HG02763 (cell line): ENCODE results near the gene MPP3.
A peak's percentile ranks its signal among the peaks of the same experiment; 100 is the strongest.

ENCODE experiments used
- ATAC-seq: cut with Tn5 transposase; IDR thresholded peaks from one replicate; pipeline ENCODE4 v1.9.1; 2021; ENCODE audit warnings: mild to moderate bottlenecking, moderate library complexity; ENCODE audit not compliant: unreplicated experiment

MPP3 gene

GRCh38 chr17:43779145-43780125 is 53.5 kb downstream of the MPP3 start:
- no peak for ATAC-seq

DNA sequence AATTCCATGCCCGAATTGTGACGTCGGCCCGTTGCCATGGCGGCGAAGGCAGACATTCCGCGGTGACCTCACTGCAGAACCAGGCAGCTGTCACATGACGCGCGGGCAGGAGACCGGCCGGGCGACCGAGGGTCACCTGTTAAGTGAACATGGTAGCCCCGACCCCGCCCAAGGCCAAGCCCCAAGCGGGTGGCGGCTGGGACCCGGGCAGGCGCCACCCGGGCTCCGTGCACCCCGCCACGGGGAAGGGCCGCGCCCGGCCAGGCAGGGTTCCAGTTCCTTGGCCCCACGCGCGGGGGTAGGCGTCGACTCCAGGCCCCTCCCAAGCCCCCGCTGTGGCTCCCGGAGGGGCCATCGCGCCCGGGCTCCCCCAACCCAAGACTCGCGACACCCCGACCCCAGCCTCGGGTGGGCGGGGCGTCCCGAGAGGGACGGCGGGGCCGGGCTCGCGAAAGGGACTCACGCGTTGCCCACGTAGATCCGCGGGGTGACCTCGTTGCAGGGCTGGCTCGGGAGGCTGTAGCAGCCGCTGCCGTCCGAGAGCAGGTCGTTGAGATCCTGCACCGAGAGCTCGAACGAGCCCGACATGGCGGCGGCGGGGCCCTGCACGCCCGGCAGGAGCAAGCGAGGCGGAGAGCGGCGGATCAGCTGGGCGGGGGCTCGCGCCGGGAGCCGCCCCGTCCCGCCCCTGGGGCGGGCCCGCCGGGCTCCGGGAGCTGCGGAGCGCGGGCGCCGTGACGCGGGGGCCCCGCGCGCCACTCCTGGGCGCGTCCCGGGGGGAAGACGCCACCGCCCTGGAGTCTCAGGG is 54.4 kb downstream of the MPP3 start, which contains the start of gene DUSP3:
Gene DUSP3, minus strand, starts transcription at position 641 of the 808 bp plus-strand sequence. Its CDS starts 53 bp downstream, at position 588.
- ATAC-seq, result peak; percentile 87

DNA sequence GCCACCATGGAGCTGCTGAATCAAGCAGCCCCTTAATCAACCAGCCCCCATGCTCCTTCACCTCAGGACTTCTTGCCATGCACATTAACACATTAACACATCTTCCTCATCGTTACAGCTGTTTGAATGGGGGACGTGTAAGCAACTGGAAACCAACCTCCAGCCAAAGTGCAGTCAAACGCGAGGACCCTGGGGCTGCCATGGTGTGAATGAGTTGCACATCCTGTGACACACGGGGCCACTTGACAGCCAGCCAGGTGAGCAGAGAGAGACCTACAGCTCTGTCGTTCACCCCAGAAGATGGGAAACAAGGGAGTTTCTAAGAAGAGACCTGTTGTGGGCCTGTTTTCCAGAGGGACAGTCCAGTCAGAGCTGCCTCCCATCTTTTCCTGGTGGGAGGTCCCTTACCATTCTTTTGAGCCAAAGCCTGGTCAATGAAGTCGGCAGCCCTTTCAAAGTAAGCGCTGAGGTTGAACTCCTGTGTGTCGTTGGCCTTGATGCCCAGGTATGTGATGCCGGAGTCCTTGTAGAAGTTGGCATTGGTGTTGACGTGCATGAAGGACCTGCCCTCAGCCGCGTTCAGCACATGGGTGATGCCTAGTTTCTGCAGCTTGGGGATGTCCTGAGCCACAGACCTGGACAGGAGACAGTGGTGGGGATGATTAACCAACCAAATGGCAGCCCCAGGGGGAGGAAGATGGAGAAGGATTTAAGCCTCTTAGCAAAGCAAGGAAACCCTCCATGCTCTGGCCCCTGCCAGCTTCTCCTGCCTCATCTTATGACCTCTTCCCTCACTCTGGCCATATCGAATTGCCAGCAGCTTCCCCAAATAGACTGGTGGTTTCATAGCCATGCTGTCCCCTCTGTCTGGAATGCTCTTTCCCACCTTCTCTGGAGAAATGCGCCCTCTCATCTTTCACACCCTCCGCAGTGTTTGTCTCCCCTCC is 58.4 kb downstream of the MPP3 start:
- no peak for ATAC-seq

- ATAC-seq, result no peak
Measured at GRCh38 chr17:43772877-43773648, 59.9 kb downstream of the MPP3 start.

DNA sequence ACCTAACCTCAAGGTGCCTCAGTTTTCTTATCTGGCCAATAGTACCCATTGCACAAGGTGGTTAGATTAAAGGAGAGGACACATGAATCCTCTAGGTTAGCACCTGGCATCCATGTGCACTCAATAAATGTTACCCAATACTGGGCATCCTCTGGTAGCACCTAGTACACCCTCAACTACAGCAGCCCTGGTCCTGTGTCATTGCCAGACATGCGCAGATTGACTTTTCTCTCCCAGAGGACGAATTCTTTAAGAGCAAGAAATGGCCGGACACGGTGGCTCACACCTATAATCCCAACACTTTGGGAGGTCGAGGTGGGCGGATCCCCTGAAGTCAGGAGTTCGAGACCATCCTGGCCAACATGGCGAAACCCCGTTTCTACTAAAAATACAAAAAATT is 61.5 kb downstream of the MPP3 start:
- no peak for ATAC-seq

- ATAC-seq, result no peak
Measured at GRCh38 chr17:43770957-43771356, 62.0 kb downstream of the MPP3 start.

GRCh38 chr17:43769859-43770258 is 63.1 kb downstream of the MPP3 start:
- ATAC-seq, result no peak

- no peak for ATAC-seq
Measured at GRCh38 chr17:43769426-43769825, 63.5 kb downstream of the MPP3 start.

GRCh38 chr17:43768943-43769342 is 64.0 kb downstream of the MPP3 start:
- no peak for ATAC-seq

DNA sequence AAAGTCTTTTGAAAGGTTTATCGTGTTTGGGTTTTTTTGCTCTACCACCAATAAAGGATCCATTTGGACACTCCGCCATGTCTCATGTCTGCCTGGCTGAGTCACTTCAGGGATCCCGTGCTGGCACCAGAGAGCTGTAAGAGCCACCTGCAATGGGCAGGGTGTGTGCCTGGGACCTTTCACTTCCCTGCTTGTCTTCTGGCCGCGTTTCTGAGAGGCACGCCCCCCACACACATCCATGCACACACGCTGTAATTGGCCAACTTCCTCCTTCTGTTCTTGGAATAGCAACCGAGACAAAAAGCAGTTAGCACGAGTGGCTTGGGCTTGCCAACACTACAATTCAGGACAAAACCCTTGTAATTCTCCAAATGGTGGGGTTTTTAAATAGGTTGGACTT is 64.6 kb downstream of the MPP3 start:
- no peak for ATAC-seq

GRCh38 chr17:43767713-43768059 is 65.3 kb downstream of the MPP3 start:
- no peak for ATAC-seq

DNA sequence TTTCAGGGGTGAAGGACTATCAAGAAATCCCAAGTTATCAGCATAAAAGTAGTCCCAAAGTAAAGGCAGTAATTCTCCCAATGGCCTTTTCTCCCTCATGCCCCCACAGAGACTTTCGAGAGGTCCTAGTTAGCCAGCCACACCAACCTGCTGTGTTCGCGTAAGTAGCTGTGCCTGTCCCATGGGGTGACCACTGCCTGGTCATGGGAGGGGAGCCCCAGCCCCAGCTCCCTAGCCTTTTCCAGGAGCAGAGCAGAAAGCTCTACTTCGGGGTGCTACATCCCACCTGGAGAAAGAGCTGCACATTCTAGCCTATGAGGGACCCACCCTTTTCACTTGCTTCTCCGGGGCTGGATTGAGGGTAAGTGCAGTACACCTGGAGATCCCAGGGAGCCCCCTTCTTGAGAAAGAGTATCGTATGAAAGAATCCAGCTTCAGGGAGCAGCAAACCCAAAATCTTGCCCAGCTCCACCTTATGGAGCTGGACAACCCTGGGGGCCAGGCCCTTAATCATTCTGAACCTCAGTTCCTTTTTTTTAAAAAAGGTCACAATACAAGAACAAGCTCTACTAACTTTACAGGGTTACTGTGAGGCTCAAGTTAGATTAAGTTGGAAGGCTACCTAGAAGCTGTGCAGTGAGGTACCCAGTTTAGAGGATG is 65.8 kb downstream of the MPP3 start:
- no peak for ATAC-seq

DNA sequence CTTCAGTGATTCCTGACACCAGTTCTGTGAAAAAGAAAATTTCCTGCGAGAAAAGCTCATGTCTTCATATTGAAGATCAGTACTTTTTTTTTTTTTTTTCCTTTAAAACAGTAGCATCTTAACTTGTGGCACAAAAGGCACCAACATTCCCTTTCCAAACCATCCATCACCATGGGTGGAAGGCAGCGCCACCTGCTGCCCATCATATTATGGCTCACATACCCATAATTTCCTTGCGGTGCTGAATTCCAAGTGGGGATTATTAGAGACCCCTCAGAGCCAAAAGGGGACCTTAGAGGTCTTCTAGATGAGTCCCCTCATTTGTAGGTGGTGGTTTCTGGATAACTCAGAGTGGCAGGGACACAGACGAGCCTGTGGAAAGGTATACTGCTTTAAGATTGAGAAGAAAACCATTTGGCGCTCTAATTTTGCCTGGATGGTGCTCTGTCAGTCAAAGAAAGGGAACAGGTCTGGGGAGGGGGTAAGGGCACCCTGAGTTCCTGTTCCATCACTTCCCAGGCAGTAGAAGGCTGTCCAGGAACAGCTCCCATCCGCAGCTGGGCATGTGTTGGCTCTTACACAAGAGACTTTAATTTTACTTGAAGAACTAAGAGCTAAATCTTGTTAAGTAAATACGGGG is 66.4 kb downstream of the MPP3 start:
- no peak for ATAC-seq

- ATAC-seq, result no peak
Measured at GRCh38 chr17:43760254-43760852, 72.6 kb downstream of the MPP3 start.

DNA sequence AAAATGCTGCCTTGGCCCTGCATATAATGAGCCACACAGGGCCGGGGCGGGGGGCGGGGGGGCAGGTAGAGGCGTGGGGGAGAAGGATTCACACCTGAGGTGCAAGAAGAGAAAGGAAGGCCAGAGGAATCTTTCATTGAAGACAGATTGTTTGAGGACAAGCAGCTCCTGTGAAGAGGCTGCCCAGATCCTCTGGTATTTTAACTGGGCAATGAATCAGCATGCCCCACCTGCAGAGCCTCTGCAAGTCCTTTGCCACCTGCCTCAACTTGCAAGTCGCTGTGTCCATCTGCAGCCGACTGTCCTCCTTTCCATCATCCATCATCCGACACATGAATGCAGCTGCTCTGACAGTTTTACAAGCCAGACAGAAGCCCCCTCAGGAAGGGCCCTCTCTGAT is 73.1 kb downstream of the MPP3 start:
- ATAC-seq, result no peak

GRCh38 chr17:43758497-43759174 is 74.3 kb downstream of the MPP3 start, which contains the start of gene SOST:
Gene SOST (minus strand): TSS chr17:43758791. CDS start chr17:43758741, 50 bp downstream.
- no peak for ATAC-seq

DNA sequence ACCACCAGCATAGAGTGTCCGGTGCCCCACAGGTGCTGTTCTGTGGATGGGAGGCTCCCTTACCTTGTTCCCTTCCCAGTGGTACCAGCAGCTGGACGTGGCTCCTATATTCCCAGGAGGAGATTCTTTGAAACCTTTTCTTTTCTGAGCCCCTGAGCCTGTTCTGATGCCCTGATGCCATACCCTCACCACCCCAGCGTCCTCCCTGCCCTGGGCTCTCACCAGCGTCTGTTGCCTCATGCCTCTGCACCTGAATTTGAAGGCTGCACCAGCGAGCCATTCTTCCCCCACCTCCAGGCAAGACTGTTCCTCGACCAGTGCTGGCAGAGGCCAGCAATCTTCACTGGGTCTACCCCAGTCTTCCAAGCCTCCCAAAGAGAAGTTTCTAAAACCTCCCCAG is 74.9 kb downstream of the MPP3 start:
- no peak for ATAC-seq

- no peak for ATAC-seq
Measured at GRCh38 chr17:43757171-43757660, 75.7 kb downstream of the MPP3 start.
